HEK293 (cell line): Measurements from ENCODE around the gene CIC.

Source experiments
- FEZF1 ChIP-seq: fragments of 450-650 bp; formaldehyde crosslinking; IDR thresholded peaks from 2 replicates; pipeline ENCODE4 v1.5.1; 2016; ENCODE audit warnings: missing biosample characterization, missing genetic modification characterization
- HOXD13 ChIP-seq: sonication (generic); formaldehyde crosslinking; IDR thresholded peaks from 2 replicates; pipeline ENCODE4 v1.8.0; 2022; ENCODE audit warnings: missing genetic modification reagents, borderline replicate concordance
- KLF10 ChIP-seq: fragments of 450-650 bp; IDR thresholded peaks from 2 replicates; pipeline ENCODE4 v1.5.1; 2018; ENCODE audit warnings: missing biosample characterization, mild to moderate bottlenecking, missing genetic modification characterization
- OSR2 ChIP-seq: fragments of 450-650 bp; formaldehyde crosslinking; IDR thresholded peaks from 2 replicates; pipeline ENCODE4 v1.5.1; 2016; ENCODE audit warnings: missing biosample characterization, missing genetic modification characterization
- ZBTB1 ChIP-seq: fragments of 450-650 bp; formaldehyde crosslinking; IDR thresholded peaks from 2 replicates; pipeline ENCODE4 v1.5.1; 2016; ENCODE audit warnings: missing biosample characterization, missing genetic modification characterization
- ZEB2 ChIP-seq: fragments of 450-650 bp; formaldehyde crosslinking; IDR thresholded peaks from 2 replicates; pipeline ENCODE4 v1.5.1; 2016; ENCODE audit warnings: missing biosample characterization, missing genetic modification characterization
- ZIC2 ChIP-seq: fragments of 450-650 bp; formaldehyde crosslinking; IDR thresholded peaks from 2 replicates; pipeline ENCODE4 v1.5.1; 2016; ENCODE audit warnings: missing biosample characterization, missing genetic modification characterization
- ZNF132 ChIP-seq: fragments of 450-650 bp; formaldehyde crosslinking; IDR thresholded peaks from 2 replicates; pipeline ENCODE4 v1.5.1; 2017; ENCODE audit warnings: missing biosample characterization, missing genetic modification characterization, borderline replicate concordance
- ZNF138 ChIP-seq: fragments of 450-650 bp; formaldehyde crosslinking; IDR thresholded peaks from 2 replicates; pipeline ENCODE4 v1.5.1; 2016; ENCODE audit warnings: missing biosample characterization, missing genetic modification characterization, borderline replicate concordance
- ZNF140 ChIP-seq: fragments of 450-650 bp; formaldehyde crosslinking; IDR thresholded peaks from 2 replicates; pipeline ENCODE4 v1.5.1; 2016; ENCODE audit warnings: missing biosample characterization, missing genetic modification characterization
- ZNF146 ChIP-seq: fragments of 450-650 bp; formaldehyde crosslinking; IDR thresholded peaks from 2 replicates; pipeline ENCODE4 v1.5.1; 2016; ENCODE audit warnings: missing biosample characterization, missing genetic modification characterization
- ZNF16 ChIP-seq: fragments of 450-650 bp; formaldehyde crosslinking; IDR thresholded peaks from 2 replicates; pipeline ENCODE4 v1.5.1; 2016; ENCODE audit warnings: low read depth, missing biosample characterization, missing genetic modification characterization
- ZNF169 ChIP-seq: fragments of 450-650 bp; formaldehyde crosslinking; IDR thresholded peaks from 2 replicates; pipeline ENCODE4 v1.5.1; 2016; ENCODE audit warnings: missing biosample characterization, missing genetic modification characterization
- ZNF175 ChIP-seq: fragments of 450-650 bp; formaldehyde crosslinking; IDR thresholded peaks from 2 replicates; pipeline ENCODE4 v1.5.1; 2016; ENCODE audit warnings: missing biosample characterization, missing genetic modification characterization
- ZNF202 ChIP-seq: fragments of 450-650 bp; formaldehyde crosslinking; IDR thresholded peaks from 2 replicates; pipeline ENCODE4 v1.5.1; 2016; ENCODE audit warnings: missing biosample characterization, missing genetic modification characterization, borderline replicate concordance
- ZNF274 ChIP-seq, 2 experiments: fragments of 200-500 bp in 1 of 2; fragments of 450-650 bp in 1 of 2; sonication (Bioruptor generic) in 1 of 2; formaldehyde crosslinking in 1 of 2; IDR thresholded peaks; 2 replicates each; pipeline versions ENCODE4 v1.5.1 to v1.6.1; 2014 to 2016; ENCODE audit warnings: borderline replicate concordance in 1 of 2, inconsistent platforms in 1 of 2, low read length in 1 of 2, missing biosample characterization in 1 of 2, missing genetic modification characterization in 1 of 2
- ZNF311 ChIP-seq: fragments of 450-650 bp; formaldehyde crosslinking; IDR thresholded peaks from 2 replicates; pipeline ENCODE4 v1.5.1; 2017; ENCODE audit warnings: missing biosample characterization, missing genetic modification characterization, borderline replicate concordance
- ZNF350 ChIP-seq: fragments of 450-650 bp; formaldehyde crosslinking; IDR thresholded peaks from 2 replicates; pipeline ENCODE4 v1.5.0; 2017; ENCODE audit warnings: missing biosample characterization, mild to moderate bottlenecking, missing genetic modification characterization
- ZNF366 ChIP-seq: fragments of 450-650 bp; formaldehyde crosslinking; conservative IDR thresholded peaks from 2 replicates; pipeline ENCODE4 v1.5.1; 2016; ENCODE audit warnings: missing biosample characterization, missing genetic modification characterization
- ZNF391 ChIP-seq: fragments of 450-650 bp; formaldehyde crosslinking; IDR thresholded peaks from 2 replicates; pipeline ENCODE4 v1.5.1; 2016; ENCODE audit warnings: low read depth, missing biosample characterization, missing genetic modification characterization, borderline replicate concordance
- ZNF433 ChIP-seq: fragments of 450-650 bp; formaldehyde crosslinking; IDR thresholded peaks from 2 replicates; pipeline ENCODE4 v1.5.1; 2016; ENCODE audit warnings: missing biosample characterization, missing genetic modification characterization, low read depth
- ZNF501 ChIP-seq: fragments of 450-650 bp; formaldehyde crosslinking; IDR thresholded peaks from 2 replicates; pipeline ENCODE4 v1.5.1; 2016; ENCODE audit warnings: missing biosample characterization, missing genetic modification characterization
- ZNF529 ChIP-seq: fragments of 450-650 bp; formaldehyde crosslinking; IDR thresholded peaks from 2 replicates; pipeline ENCODE4 v1.5.1; 2017; ENCODE audit warnings: missing genetic modification characterization, missing biosample characterization; ENCODE audit not compliant: insufficient replicate concordance
- ZNF530 ChIP-seq: fragments of 450-650 bp; formaldehyde crosslinking; IDR thresholded peaks from 2 replicates; pipeline ENCODE4 v1.5.1; 2016; ENCODE audit warnings: low read depth, missing biosample characterization, missing genetic modification characterization
- ZNF544 ChIP-seq: fragments of 450-650 bp; formaldehyde crosslinking; IDR thresholded peaks from 2 replicates; pipeline ENCODE4 v1.5.0; 2017; ENCODE audit warnings: missing biosample characterization, missing genetic modification characterization
- ZNF560 ChIP-seq: fragments of 450-650 bp; formaldehyde crosslinking; IDR thresholded peaks from 2 replicates; pipeline ENCODE4 v1.5.1; 2017; ENCODE audit warnings: missing biosample characterization, missing genetic modification characterization, borderline replicate concordance
- ZNF629 ChIP-seq: fragments of 450-650 bp; formaldehyde crosslinking; IDR thresholded peaks from 2 replicates; pipeline ENCODE4 v1.5.1; 2017; ENCODE audit warnings: missing biosample characterization, missing genetic modification characterization
- ZNF701 ChIP-seq: fragments of 450-650 bp; formaldehyde crosslinking; IDR thresholded peaks from 2 replicates; pipeline ENCODE4 v1.5.1; 2016; ENCODE audit warnings: missing biosample characterization, missing genetic modification characterization
- ZSCAN16 ChIP-seq: fragments of 450-650 bp; formaldehyde crosslinking; IDR thresholded peaks from 2 replicates; pipeline ENCODE4 v1.5.1; 2016; ENCODE audit warnings: missing biosample characterization, missing genetic modification characterization
- TF ChIP-seq, protein P1 (sequence below): fragments of 450-650 bp; formaldehyde crosslinking; conservative IDR thresholded peaks from 2 replicates; pipeline ENCODE4 v1.5.1; 2016; ENCODE audit warnings: low read depth, missing biosample characterization, missing genetic modification characterization
- TF ChIP-seq, protein P2 (sequence below): fragments of 450-650 bp; formaldehyde crosslinking; IDR thresholded peaks from 2 replicates; pipeline ENCODE4 v1.5.1; 2016; ENCODE audit warnings: missing biosample characterization, missing genetic modification characterization
- TF ChIP-seq, protein P3 (sequence below): fragments of 450-650 bp; formaldehyde crosslinking; IDR thresholded peaks from 2 replicates; pipeline ENCODE4 v1.5.1; 2016; ENCODE audit warnings: missing biosample characterization, missing genetic modification characterization, low read depth
- TF ChIP-seq, protein P4 (sequence below): fragments of 450-650 bp; formaldehyde crosslinking; IDR thresholded peaks from 2 replicates; pipeline ENCODE4 v1.5.1; 2016; ENCODE audit warnings: missing biosample characterization, missing genetic modification characterization

The CIC gene

DNA sequence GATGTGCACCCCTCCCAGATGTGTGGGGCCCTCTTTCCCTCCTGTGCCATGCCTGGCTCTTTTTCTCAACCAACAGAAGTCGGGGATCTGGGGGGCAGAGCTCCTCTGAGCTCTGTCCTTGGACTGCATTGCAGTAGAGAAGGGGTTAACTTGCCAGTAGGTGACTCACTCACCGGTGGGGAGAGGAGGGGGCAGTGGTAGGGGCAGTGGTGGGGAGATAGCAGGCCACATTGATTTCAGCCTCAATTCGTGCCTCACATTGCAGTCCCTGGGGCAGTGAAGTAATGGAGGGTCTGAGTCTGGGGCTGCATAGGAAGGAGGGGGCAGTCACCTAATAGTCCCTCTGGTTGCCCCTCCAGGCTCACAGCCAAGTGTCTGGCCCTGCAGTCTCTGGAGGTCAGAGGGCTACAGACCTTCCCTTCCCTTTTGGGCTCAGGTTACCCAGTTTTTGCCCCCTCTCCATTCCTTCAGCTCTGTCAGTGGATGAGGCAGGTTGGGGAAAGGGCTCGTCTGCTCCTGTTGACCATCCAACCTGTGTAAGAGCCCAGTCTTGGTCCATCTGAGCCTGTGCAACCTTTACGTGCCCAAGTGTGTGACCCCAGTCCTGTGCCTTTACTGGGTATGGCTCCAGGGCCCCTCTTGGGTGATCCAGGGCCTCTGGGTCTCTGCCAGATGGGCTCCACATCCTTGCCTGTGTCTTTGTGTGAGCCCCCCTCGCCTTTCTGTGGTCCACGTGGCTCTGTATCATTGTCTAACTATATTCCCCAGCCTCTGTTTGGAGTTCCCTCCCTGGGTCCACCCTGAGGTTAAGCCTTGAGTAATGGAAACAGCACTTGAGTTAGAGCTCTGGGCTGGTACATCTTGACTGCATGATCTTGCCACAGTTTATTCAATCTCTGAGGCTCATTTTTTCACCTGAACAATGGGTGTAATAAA is 13.0 kb downstream of the CIC start (continued):
- TF ChIP-seq ZNF132 (tag by site-specific recombination), result no peak
- TF ChIP-seq ZNF366 (tag by site-specific recombination), result peak; percentile 52; the same call in 1 of the 2 replicates
- no peak for TF ChIP-seq ZNF433 (tag by site-specific recombination)
- no peak for TF ChIP-seq ZNF274 (IDR thresholded peaks at IDR 0.05; ENCODE audit: low read length)
- TF ChIP-seq ZNF274 (tag by site-specific recombination; IDR thresholded peaks at IDR 0.05; ENCODE audit: borderline replicate concordance), result no peak
- TF ChIP-seq ZBTB1 (tag by site-specific recombination), result no peak
- no peak for TF ChIP-seq ZNF169 (tag by site-specific recombination)
- no peak for TF ChIP-seq ZNF311 (tag by site-specific recombination)
- no peak for TF ChIP-seq FEZF1 (tag by site-specific recombination)
- no peak for TF ChIP-seq ZNF138 (tag by site-specific recombination)
- TF ChIP-seq KLF10, result no peak; the same call in 1 of the 2 replicates
- TF ChIP-seq ZEB2 (tag by site-specific recombination), result peak; percentile 86
- no peak for TF ChIP-seq ZNF529 (tag by site-specific recombination)
- no peak for TF ChIP-seq ZNF175
- TF ChIP-seq, protein P1, sequence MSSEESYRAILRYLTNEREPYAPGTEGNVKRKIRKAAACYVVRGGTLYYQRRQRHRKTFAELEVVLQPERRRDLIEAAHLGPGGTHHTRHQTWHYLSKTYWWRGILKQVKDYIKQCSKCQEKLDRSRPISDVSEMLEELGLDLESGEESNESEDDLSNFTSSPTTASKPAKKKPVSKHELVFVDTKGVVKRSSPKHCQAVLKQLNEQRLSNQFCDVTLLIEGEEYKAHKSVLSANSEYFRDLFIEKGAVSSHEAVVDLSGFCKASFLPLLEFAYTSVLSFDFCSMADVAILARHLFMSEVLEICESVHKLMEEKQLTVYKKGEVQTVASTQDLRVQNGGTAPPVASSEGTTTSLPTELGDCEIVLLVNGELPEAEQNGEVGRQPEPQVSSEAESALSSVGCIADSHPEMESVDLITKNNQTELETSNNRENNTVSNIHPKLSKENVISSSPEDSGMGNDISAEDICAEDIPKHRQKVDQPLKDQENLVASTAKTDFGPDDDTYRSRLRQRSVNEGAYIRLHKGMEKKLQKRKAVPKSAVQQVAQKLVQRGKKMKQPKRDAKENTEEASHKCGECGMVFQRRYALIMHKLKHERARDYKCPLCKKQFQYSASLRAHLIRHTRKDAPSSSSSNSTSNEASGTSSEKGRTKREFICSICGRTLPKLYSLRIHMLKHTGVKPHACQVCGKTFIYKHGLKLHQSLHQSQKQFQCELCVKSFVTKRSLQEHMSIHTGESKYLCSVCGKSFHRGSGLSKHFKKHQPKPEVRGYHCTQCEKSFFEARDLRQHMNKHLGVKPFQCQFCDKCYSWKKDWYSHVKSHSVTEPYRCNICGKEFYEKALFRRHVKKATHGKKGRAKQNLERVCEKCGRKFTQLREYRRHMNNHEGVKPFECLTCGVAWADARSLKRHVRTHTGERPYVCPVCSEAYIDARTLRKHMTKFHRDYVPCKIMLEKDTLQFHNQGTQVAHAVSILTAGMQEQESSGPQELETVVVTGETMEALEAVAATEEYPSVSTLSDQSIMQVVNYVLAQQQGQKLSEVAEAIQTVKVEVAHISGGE, result no peak
- no peak for TF ChIP-seq ZNF202 (tag by site-specific recombination)
- no peak for TF ChIP-seq ZNF544
- no peak for TF ChIP-seq HOXD13 (CRISPR knock-in tag)
- no peak for TF ChIP-seq ZNF16 (tag by site-specific recombination)
- TF ChIP-seq, protein P2, sequence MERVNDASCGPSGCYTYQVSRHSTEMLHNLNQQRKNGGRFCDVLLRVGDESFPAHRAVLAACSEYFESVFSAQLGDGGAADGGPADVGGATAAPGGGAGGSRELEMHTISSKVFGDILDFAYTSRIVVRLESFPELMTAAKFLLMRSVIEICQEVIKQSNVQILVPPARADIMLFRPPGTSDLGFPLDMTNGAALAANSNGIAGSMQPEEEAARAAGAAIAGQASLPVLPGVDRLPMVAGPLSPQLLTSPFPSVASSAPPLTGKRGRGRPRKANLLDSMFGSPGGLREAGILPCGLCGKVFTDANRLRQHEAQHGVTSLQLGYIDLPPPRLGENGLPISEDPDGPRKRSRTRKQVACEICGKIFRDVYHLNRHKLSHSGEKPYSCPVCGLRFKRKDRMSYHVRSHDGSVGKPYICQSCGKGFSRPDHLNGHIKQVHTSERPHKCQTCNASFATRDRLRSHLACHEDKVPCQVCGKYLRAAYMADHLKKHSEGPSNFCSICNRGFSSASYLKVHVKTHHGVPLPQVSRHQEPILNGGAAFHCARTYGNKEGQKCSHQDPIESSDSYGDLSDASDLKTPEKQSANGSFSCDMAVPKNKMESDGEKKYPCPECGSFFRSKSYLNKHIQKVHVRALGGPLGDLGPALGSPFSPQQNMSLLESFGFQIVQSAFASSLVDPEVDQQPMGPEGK (tag by site-specific recombination), result peak; percentile 99
- TF ChIP-seq ZNF701 (tag by site-specific recombination), result no peak
- no peak for TF ChIP-seq ZNF560 (tag by site-specific recombination)
- no peak for TF ChIP-seq ZNF140 (tag by site-specific recombination)
- TF ChIP-seq, protein P3, sequence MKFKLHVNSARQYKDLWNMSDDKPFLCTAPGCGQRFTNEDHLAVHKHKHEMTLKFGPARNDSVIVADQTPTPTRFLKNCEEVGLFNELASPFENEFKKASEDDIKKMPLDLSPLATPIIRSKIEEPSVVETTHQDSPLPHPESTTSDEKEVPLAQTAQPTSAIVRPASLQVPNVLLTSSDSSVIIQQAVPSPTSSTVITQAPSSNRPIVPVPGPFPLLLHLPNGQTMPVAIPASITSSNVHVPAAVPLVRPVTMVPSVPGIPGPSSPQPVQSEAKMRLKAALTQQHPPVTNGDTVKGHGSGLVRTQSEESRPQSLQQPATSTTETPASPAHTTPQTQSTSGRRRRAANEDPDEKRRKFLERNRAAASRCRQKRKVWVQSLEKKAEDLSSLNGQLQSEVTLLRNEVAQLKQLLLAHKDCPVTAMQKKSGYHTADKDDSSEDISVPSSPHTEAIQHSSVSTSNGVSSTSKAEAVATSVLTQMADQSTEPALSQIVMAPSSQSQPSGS (tag by site-specific recombination), result no peak
- TF ChIP-seq ZNF146, result no peak
- TF ChIP-seq ZNF391 (tag by site-specific recombination), result peak; percentile 67; the same call in 1 of the 2 replicates
- TF ChIP-seq, protein P4, sequence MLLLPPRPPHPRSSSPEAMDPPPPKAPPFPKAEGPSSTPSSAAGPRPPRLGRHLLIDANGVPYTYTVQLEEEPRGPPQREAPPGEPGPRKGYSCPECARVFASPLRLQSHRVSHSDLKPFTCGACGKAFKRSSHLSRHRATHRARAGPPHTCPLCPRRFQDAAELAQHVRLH (tag by site-specific recombination), result no peak
- TF ChIP-seq ZNF350 (tag by site-specific recombination), result no peak
- TF ChIP-seq ZNF530 (tag by site-specific recombination), result no peak
- no peak for TF ChIP-seq ZIC2 (tag by site-specific recombination)
- TF ChIP-seq ZNF501, result peak; percentile 36; the same call in 1 of the 2 replicates
- TF ChIP-seq ZSCAN16, result no peak
- TF ChIP-seq ZNF629 (tag by site-specific recombination), result peak; percentile 53; the same call in 1 of the 2 replicates
- TF ChIP-seq OSR2 (tag by site-specific recombination), result peak; percentile 45; the same call in 1 of the 2 replicates
